Cardiac muscle cell (in vitro differentiated cells and primary cell): Measurements from ENCODE around the gene WHRN. TPM values are rescaled to one million over a fixed set of nuclear protein-coding genes. Genes with fewer than 3 reads are reported as not detected.
A peak's percentile ranks its signal among the peaks of the same experiment; 100 is the strongest.

ENCODE experiments used
- DNase-seq, 2 donors: peaks; one replicate each; pipeline versions ENCODE4 v3.0.0 to v3.0.0-alpha.2; 2010 to 2017; ENCODE audit warnings: low read depth in 1 of 2, low spot score in 1 of 2
- H3K27ac ChIP-seq: fragments of 200-600 bp; sonication (generic); 2 replicates; pipeline ENCODE4 v1.5.1; 2016
- H3K27me3 ChIP-seq: fragments of 200-600 bp; sonication (generic); 2 replicates; pipeline ENCODE4 v1.6.0; 2016; ENCODE audit warnings: control low read depth
- H3K36me3 ChIP-seq: fragments of 200-600 bp; sonication (generic); 2 replicates; pipeline ENCODE4 v1.5.1; 2016; ENCODE audit warnings: control low read depth
- H3K4me1 ChIP-seq: fragments of 200-600 bp; sonication (generic); 2 replicates; pipeline ENCODE4 v1.8.1; 2017; ENCODE audit warnings: low read depth, mild to moderate bottlenecking, mixed run types
- H3K4me3 ChIP-seq: fragments of 200-600 bp; sonication (generic); 2 replicates; pipeline ENCODE4 v1.5.1; 2016; ENCODE audit warnings: mild to moderate bottlenecking
- H3K9me3 ChIP-seq: fragments of 200-600 bp; sonication (generic); 2 replicates; pipeline ENCODE4 v1.5.1; 2017; ENCODE audit warnings: low read depth, mild to moderate bottlenecking, control low read depth
- polyA plus RNA-seq: library from polyadenylated mRNA; unstranded; fragments of >200 nt; fragmentation: Nextera tagmentation; extraction: Ambion mirVana; gene quantifications from 2 replicates; pipeline ENCODE4 v1.2.1, GENCODE V29; 2016
- total RNA-seq: library from RNA; depleted of rRNA; stranded (reverse); fragments of >200 nt; gene quantifications from 2 replicates; pipeline ENCODE4 v1.2.3, GENCODE V29; 2016
- TF ChIP-seq, protein P1 (sequence below): IDR thresholded peaks from 2 replicates; pipeline ENCODE4 v1.5.1; 2012; ENCODE audit warnings: low read depth, mild to moderate bottlenecking, low read length

WHRN gene
- total RNA-seq (7.3 and 12.5 TPM in 2 replicates), polyA plus RNA-seq (10.8 and 12.8 TPM in 2 replicates)

DNA sequence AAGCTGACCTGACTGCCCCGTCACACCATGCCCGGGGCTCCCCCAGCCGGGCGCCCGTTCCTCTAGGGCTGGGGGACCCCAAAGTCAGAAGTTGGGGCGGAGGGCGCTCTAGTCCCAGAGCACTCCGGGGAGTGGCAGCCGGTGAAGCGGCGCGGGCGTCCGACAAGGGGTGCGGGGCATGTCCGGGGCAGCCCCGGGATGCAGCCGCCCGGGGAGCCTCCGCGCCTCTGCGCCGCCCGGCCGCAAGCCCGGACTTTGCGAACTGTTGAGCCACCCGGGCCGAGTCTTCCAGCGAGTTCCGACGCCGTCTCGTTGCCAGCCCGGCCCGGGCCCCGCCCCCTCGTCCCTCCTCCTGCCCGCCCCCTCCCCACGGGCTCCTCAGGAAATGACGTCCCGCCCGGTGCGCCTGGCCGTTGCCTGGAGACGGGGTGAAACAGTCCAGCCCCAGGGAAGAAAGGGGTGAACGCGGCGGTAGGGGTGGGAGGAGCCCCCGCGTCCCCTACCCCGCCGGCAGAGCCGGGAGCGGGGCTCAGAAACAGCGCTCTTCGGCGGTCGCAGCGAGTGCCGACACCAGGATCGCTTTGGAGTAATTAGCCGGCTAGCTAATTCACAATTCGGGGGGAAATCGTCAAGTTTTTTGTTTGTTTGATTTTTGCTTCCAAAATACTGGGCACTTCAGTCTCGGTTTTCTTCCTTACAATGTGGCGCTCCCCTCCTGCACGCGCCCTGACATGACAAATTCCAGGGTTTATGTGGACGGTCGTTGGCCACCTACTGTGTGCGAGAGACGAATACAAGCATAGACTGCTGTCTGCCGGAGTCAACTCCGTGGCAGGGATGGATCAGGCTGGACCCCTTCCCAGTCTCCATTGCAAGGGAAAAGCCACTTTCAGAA lies at the start of gene WHRN:
WHRN (minus strand) TSS at position 287 of the 895 bp plus-strand sequence. CDS start 672 bp downstream, outside the sequence.
- DNase-seq = peak; percentile 93 to 97
- Histone ChIP-seq H3K4me3 (peak within 1 kb of the TSS; percentile 79), H3K27me3 (peaks cover 46% of the 10 kb centered on the region), H3K36me3 (no peaks in the 10 kb centered on the region), H3K27ac (no peak within 1 kb of the TSS), H3K9me3 (no peaks in the 10 kb centered on the region), H3K4me1 (peaks cover 24% of the 10 kb centered on the region)
- TF ChIP-seq, protein P1, sequence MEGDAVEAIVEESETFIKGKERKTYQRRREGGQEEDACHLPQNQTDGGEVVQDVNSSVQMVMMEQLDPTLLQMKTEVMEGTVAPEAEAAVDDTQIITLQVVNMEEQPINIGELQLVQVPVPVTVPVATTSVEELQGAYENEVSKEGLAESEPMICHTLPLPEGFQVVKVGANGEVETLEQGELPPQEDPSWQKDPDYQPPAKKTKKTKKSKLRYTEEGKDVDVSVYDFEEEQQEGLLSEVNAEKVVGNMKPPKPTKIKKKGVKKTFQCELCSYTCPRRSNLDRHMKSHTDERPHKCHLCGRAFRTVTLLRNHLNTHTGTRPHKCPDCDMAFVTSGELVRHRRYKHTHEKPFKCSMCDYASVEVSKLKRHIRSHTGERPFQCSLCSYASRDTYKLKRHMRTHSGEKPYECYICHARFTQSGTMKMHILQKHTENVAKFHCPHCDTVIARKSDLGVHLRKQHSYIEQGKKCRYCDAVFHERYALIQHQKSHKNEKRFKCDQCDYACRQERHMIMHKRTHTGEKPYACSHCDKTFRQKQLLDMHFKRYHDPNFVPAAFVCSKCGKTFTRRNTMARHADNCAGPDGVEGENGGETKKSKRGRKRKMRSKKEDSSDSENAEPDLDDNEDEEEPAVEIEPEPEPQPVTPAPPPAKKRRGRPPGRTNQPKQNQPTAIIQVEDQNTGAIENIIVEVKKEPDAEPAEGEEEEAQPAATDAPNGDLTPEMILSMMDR = no peak

DNA sequence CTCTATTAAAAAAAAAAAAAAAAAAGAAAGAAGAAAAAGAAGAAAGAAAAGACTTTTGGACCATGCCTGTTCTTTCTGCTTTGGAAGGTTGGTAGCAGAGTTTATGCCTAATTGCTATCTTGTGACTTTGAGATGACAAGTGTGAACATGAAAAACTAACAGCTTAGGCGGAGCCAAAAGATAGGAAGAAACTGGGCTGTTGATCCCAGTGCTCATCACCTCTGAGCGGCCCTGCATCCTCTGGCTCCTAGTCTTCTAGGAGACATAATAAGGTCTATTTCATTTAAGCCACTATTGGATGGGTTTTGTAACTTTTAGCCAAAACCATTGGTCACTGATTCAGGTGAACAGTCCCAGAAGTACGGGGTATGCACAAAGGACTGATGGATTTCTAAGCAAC lies 47.9 kb upstream of the WHRN start:
- H3K9me3 ChIP-seq = no peaks in the 10 kb centered on the region
- no peak for DNase-seq
- H3K4me3 ChIP-seq = no peak overlapping the region
- no peaks in the 10 kb centered on the region for H3K4me1 ChIP-seq
- H3K27me3 ChIP-seq = peaks cover 8% of the 10 kb centered on the region
- TF ChIP-seq, protein P1 = no peak
- no peak overlapping the region for H3K27ac ChIP-seq
- H3K36me3 ChIP-seq = no peaks in the 10 kb centered on the region

DNA sequence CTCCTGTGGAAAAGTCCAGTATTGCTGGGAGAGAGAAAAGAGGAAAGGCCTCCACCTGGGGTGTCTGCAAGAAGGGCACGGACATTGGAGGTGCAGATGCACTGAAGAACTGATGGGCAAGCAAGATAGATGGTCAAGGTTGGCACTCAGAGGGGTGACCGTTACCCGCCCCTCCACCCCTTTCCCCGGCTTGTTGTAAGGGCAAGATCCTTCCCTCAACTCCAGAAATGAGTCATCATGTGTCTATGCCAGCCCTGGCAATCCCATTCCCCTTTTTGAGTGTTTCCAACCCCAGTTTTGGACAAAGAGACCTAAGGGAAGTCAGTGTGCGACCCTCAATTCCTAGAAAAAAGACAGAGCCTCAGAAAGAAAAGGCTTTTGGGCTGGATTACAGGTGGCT lies 47.4 kb upstream of the WHRN start:
- no peak overlapping the region for H3K4me3 ChIP-seq
- peaks cover 11% of the 10 kb centered on the region for H3K27me3 ChIP-seq
- H3K36me3 ChIP-seq = no peaks in the 10 kb centered on the region
- no peak for DNase-seq
- TF ChIP-seq, protein P1 = no peak
- H3K27ac ChIP-seq = no peak overlapping the region
- H3K4me1 ChIP-seq = no peaks in the 10 kb centered on the region
- H3K9me3 ChIP-seq = no peaks in the 10 kb centered on the region

DNA sequence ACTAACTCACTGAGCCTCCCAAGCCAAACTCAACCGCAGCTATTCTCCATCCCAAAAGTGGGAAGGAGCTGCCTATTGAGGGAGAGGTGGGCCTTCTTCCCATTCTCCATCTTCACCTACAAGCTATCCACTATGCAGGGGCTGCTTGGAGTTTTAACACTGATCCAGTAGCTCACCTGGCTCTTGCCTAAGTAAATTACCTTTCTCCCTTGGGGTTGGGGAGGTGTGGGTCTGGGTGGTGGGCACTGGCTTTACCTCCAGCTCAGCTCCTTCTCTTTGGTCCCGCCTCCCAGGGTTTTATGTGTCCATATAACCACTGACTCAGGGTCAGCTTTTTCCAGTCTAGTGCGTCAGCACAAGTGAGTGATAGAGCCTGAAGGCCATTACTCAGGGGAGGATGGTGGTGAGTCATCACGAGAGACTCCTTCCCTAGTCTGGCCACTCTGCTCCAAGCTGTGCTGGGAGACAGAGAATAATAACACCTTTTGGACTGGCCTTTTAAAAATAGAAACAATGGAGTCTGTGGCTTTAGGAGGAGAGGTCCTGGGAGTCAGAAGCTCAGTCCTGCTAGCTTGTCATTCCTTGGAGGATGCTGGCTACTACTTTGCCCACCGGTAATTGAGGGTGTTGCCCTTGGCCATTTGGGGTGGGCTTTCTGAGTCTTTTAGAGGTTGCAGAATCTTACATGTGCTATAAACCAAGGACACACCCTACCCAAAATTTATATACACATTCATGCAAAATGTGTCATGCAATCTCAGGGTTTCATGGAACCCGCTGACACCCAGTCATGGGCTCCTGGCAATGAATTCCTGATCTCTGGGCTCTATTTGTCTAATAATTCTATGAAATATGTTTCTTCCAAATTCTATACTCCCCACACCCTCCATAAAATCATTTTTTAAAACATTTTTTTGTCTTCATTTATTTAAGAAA lies 46.7 kb upstream of the WHRN start:
- H3K4me1 ChIP-seq = no peaks in the 10 kb centered on the region
- peak; percentile 2 to 97 for DNase-seq
- H3K9me3 ChIP-seq = no peaks in the 10 kb centered on the region
- peaks cover 14% of the 10 kb centered on the region for H3K27me3 ChIP-seq
- no peaks in the 10 kb centered on the region for H3K36me3 ChIP-seq
- H3K27ac ChIP-seq = no peak overlapping the region
- no peak overlapping the region for H3K4me3 ChIP-seq
- TF ChIP-seq, protein P1 = no peak

DNA sequence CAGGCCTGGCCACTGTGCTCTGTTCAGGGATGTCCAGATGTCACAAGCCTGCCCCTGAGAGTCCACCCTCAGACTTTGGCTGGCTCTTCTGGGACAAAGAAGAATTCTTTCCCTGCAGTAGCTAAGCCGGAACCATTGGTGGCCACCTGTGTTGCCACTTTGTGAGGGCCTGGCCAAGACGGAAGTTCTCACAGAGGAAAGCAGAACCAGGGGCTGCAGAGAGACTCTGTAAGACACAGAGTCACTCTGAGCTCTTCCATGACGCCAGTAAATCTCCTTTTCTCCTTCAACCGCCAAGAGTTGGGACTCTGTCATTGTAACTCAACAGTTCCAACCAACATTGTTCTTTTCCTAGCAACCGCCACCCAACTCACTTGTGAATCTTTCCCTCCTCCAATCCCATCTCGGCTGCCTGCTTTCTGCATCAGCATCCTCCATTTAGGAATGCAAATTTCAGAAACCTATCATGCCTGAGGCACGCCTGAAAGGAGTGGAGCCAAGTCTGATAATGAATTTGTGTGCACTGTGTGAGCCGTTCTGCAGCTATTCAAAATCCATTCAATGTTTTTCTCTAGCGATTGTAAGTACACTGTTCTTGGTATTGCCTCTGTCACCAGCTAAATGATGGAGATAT lies 44.5 kb upstream of the WHRN start:
- no peak overlapping the region for H3K27ac ChIP-seq

More for the DNA sequence above, 44.5 kb upstream of the WHRN start:
- H3K9me3 ChIP-seq = no peaks in the 10 kb centered on the region
- H3K36me3 ChIP-seq = no peaks in the 10 kb centered on the region
- DNase-seq = peak in 1 of 2 donors; percentile 43
- H3K4me3 ChIP-seq = no peak overlapping the region
- H3K4me1 ChIP-seq = no peaks in the 10 kb centered on the region
- TF ChIP-seq, protein P1 = no peak
- H3K27me3 ChIP-seq = peaks cover 30% of the 10 kb centered on the region
